Vagina (tissue), 2 donors: ENCODE measurements around the gene FNDC5.

Experiments
- CTCF ChIP-seq, 3 experiments: fragments of 450-650 bp in 2 of 3; fragments of 200-600 bp in 1 of 3; sonication (generic) in 1 of 3; IDR thresholded peaks; one replicate each; pipeline ENCODE4 v1.5.1; 2017 to 2019; ENCODE audit warnings: antibody characterized with exemption in 3 of 3, mild to moderate bottlenecking in 2 of 3, moderate library complexity in 2 of 3
- POLR2A ChIP-seq, 2 donors: fragments of 450-650 bp; IDR thresholded peaks; one replicate each; pipeline ENCODE4 v1.6.1; 2017; ENCODE audit warnings: antibody characterized with exemption in 2 of 2, mild to moderate bottlenecking in 2 of 2, moderate library complexity in 2 of 2
- POLR2AphosphoS5 ChIP-seq, 2 donors: sonication (generic); formaldehyde crosslinking; IDR thresholded peaks; one replicate each; pipeline ENCODE4 v1.9.0; 2017; ENCODE audit warnings: antibody characterized with exemption in 2 of 2, mild to moderate bottlenecking in 2 of 2, low read depth in 1 of 2; ENCODE audit not compliant: insufficient read depth in 1 of 2

GRCh38 chr1:32870615-32871363 is at the start of gene FNDC5:
- TF ChIP-seq CTCF (IDR thresholded peaks at IDR 0.05), result no peak
- no peak for TF ChIP-seq POLR2AphosphoS5 (IDR thresholded peaks at IDR 0.05; ENCODE audit: insufficient read depth in 1 of 2, low read depth in 1 of 2)
- TF ChIP-seq POLR2A (IDR thresholded peaks at IDR 0.05), result no peak
